Neural crest cell (in vitro differentiated cells): ENCODE results near the gene DTNB. TPM values are rescaled to one million over a fixed set of nuclear protein-coding genes. Genes with fewer than 3 reads are reported as not detected.

Experiments
- DNase-seq: peaks from one replicate; pipeline ENCODE4 v3.0.0; 2021; ENCODE audit warnings: low read depth, mixed read lengths, low spot score
- H3K27ac Mint-ChIP-seq: one replicate; pipeline ENCODE4 v1.8.0; 2021; ENCODE audit warnings: mild to moderate bottlenecking, mixed read lengths; ENCODE audit not compliant: unreplicated experiment
- H3K27me3 Mint-ChIP-seq: 2 replicates; pipeline ENCODE4 v1.8.0; 2021; ENCODE audit warnings: low read depth, mild to moderate bottlenecking, mixed read lengths
- H3K36me3 Mint-ChIP-seq: 2 replicates; pipeline ENCODE4 v1.8.0; 2021; ENCODE audit warnings: low read depth, mild to moderate bottlenecking, mixed read lengths
- H3K4me1 Mint-ChIP-seq: 2 replicates; pipeline ENCODE4 v1.8.0; 2021; ENCODE audit warnings: mixed read lengths
- H3K4me3 Mint-ChIP-seq: one replicate; pipeline ENCODE4 v1.8.0; 2021; ENCODE audit warnings: mild to moderate bottlenecking, mixed read lengths
- H3K9me3 Mint-ChIP-seq: 2 replicates; pipeline ENCODE4 v1.8.0; 2021; ENCODE audit warnings: mixed read lengths
- long read RNA-seq: library from polyadenylated mRNA; unstranded; transcript quantifications from one replicate; pipeline ENCODE4 v2.0.0, GENCODE V29; 2020
- total RNA-seq: library from RNA; stranded (reverse); gene quantifications from 2 replicates; pipeline ENCODE4 v1.2.1, GENCODE V29; 2021
- TF ChIP-seq, protein P1 (sequence below): fragments of 200-600 bp; sonication (generic); conservative IDR thresholded peaks from 2 replicates; pipeline ENCODE4 v1.5.0; 2021; ENCODE audit warnings: antibody characterized with exemption, mild to moderate bottlenecking

Gene DTNB
- 28.9 and 29.5 TPM in 2 replicates for total RNA-seq
- long read RNA-seq, partial matches to known transcripts, result 4 of 9 reads
- long read RNA-seq, other reads (novel, unspliced or antisense), result 4 of 9 reads

- Mint-ChIP-seq H3K36me3 (no peaks in the 10 kb centered on the region), H3K4me1 (peaks cover 21% of the 10 kb centered on the region), H3K4me3 (peak within 1 kb of the TSS; percentile 83), H3K9me3 (no peaks in the 10 kb centered on the region), H3K27ac (peak within 1 kb of the TSS; percentile 63), H3K27me3 (peaks cover 31% of the 10 kb centered on the region)
- DNase-seq, result peak; percentile 69
- TF ChIP-seq, protein P1, sequence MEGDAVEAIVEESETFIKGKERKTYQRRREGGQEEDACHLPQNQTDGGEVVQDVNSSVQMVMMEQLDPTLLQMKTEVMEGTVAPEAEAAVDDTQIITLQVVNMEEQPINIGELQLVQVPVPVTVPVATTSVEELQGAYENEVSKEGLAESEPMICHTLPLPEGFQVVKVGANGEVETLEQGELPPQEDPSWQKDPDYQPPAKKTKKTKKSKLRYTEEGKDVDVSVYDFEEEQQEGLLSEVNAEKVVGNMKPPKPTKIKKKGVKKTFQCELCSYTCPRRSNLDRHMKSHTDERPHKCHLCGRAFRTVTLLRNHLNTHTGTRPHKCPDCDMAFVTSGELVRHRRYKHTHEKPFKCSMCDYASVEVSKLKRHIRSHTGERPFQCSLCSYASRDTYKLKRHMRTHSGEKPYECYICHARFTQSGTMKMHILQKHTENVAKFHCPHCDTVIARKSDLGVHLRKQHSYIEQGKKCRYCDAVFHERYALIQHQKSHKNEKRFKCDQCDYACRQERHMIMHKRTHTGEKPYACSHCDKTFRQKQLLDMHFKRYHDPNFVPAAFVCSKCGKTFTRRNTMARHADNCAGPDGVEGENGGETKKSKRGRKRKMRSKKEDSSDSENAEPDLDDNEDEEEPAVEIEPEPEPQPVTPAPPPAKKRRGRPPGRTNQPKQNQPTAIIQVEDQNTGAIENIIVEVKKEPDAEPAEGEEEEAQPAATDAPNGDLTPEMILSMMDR, result no peak
Measured at GRCh38 chr2:25673300-25674076, at the start of gene DTNB. TSS of gene DTNB (minus strand) at chr2:25673577. CDS start at chr2:25652660, 20,917 bp downstream.

DNA sequence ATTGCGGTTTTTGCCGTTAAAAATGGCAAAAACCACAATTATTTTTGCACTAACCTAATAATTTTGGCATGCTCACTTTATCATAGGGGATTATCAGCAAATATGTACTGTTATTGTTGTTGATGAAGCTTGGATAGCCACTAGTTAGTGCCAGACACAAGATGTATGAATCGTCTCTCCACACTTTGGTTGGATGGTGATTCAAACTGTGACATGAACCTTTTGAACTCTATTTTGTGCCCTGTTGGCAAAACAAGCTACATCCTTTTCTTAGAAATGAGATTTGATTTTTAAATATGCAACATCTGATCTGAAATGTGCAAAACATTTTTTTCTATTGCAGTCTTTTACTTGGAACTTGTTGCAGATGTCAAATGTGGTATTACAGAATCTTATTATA, 48.8 kb upstream of the DTNB start:
- H3K9me3 Mint-ChIP-seq, result peaks cover 2% of the 10 kb centered on the region
- no peak for DNase-seq
- no peak overlapping the region for H3K27ac Mint-ChIP-seq

GRCh38 chr2:25720575-25720974, 47.2 kb upstream of the DTNB start:
- TF ChIP-seq, protein P1, result no peak
- H3K27me3 Mint-ChIP-seq, result no peaks in the 10 kb centered on the region
- peaks cover 2% of the 10 kb centered on the region for H3K9me3 Mint-ChIP-seq
- H3K36me3 Mint-ChIP-seq, result no peaks in the 10 kb centered on the region
- no peak overlapping the region for H3K4me3 Mint-ChIP-seq
- DNase-seq, result no peak
- peaks cover 12% of the 10 kb centered on the region for H3K4me1 Mint-ChIP-seq
- H3K27ac Mint-ChIP-seq, result no peak overlapping the region

More for the DNA sequence above, 48.8 kb upstream of the DTNB start:
- Mint-ChIP-seq H3K4me3 (no peak overlapping the region), H3K36me3 (no peaks in the 10 kb centered on the region), H3K27me3 (no peaks in the 10 kb centered on the region), H3K4me1 (peaks cover 12% of the 10 kb centered on the region)
- TF ChIP-seq, protein P1, result no peak

DNA sequence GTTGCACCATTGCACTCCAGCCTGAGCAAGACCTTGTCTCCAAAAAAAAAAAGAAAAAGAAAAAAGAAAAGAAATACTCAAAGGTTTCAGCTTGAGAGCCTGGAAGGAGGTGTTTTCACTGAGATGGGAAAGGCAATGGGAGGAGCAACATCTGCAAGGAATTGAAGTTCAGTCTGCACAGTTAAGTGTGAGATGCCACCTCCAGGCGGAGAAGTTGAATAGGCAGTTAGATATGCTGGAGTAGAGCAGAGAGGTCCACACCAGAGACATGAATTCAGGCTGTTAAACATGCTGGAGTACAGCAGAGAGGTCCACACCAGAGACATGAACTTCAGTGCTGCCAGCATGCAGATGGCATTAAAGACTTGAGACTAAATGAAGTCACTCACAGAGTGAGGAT, 41.4 kb upstream of the DTNB start:
- no peaks in the 10 kb centered on the region for H3K36me3 Mint-ChIP-seq
- no peak overlapping the region for H3K27ac Mint-ChIP-seq
- DNase-seq, result no peak
- peaks cover 6% of the 10 kb centered on the region for H3K4me1 Mint-ChIP-seq
- H3K4me3 Mint-ChIP-seq, result no peak overlapping the region
- no peaks in the 10 kb centered on the region for H3K9me3 Mint-ChIP-seq
- no peaks in the 10 kb centered on the region for H3K27me3 Mint-ChIP-seq
- TF ChIP-seq, protein P1, result no peak

- TF ChIP-seq, protein P1, result no peak
- Mint-ChIP-seq H3K27me3 (no peaks in the 10 kb centered on the region), H3K4me3 (no peak overlapping the region), H3K9me3 (no peaks in the 10 kb centered on the region), H3K36me3 (no peaks in the 10 kb centered on the region), H3K27ac (no peak overlapping the region), H3K4me1 (peaks cover 6% of the 10 kb centered on the region)
- no peak for DNase-seq
Measured at GRCh38 chr2:25712455-25712854, 39.1 kb upstream of the DTNB start.
